ENCODE data around the gene RHCG.

The RHCG gene

DNA sequence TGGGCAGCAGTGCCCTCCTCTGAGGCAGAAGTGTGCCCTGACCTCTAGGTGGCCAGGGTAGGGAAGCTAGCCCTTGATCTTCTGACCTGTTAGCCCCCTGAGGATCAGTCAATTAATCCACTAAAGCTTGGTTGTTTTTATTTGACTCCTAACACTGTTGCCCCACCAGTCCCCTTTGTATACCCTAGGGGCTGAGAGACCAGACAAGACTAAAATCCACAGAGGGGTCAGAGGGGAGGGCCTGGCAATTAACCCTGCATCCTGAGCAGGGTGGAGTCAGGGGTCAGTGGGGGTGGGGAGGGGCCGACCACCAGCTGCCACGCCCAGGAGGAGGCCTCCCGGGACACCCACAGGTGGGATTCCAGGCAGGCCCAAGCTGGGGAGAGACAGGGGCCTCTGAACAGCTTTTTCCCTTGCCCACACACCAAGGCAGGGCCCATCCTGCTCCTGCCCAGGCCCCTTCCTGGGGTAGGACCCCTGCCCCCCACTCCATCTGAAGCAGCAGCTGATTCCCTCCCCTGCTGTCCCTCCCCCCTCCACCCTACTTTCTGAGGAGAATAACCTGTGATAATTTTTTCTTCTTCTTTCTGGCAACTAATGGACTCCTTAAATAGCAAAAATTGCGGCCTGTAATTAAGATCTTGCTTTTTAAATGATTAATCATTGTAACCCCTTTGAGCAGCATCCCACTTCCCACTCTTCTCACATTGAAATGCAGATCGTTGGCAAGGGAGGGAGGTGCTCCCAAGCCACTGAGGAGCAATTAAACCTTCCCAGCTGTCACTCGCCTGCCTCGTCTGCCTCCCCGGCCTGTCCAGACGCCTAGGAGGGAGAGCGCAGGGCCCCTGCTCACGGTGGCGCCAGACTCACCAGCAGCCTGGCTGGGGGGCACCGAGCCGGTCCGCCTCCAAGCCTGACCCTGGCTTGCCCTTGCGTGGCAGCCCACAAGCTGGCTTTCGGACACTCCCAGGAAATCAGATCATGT, 51.9 kb downstream of the RHCG start:
- no peak for DNase-seq (ENCODE audit: low read depth, low spot score)

GRCh38 chr15:89443581-89443980, 52.8 kb downstream of the RHCG start:
- DNase-seq (ENCODE audit: low read depth, low spot score), result no peak

GRCh38 chr15:89442671-89443307, 53.6 kb downstream of the RHCG start:
- DNase-seq (ENCODE audit: low read depth, low spot score), result no peak

- no peak for DNase-seq (ENCODE audit: low read depth, low spot score)
Observed at GRCh38 chr15:89442155-89442554, 54.2 kb downstream of the RHCG start.

GRCh38 chr15:89441295-89441812, 55.0 kb downstream of the RHCG start:
- no peak for DNase-seq (ENCODE audit: low read depth, low spot score)

DNA sequence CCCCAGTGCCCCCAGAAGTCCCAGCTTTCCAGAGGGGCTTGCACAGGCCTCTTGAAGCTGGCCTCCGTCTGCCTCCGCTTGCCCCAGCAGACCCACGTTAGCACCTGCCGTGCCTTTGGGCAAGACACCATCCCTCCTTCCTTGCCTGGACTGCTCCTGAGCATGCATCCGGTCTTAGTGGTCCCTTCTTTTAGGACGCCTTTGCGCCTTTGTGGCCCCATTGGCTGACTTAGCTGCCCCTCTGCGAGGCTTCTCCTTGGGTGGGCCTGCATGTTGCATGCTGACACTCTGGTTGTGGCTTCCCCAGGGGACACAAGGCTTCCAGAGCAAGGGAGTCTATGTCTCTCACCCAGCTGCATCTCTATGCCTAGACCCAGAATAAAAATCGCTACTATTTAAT, 56.6 kb downstream of the RHCG start:
- DNase-seq (ENCODE audit: low read depth, low spot score), result no peak

DNA sequence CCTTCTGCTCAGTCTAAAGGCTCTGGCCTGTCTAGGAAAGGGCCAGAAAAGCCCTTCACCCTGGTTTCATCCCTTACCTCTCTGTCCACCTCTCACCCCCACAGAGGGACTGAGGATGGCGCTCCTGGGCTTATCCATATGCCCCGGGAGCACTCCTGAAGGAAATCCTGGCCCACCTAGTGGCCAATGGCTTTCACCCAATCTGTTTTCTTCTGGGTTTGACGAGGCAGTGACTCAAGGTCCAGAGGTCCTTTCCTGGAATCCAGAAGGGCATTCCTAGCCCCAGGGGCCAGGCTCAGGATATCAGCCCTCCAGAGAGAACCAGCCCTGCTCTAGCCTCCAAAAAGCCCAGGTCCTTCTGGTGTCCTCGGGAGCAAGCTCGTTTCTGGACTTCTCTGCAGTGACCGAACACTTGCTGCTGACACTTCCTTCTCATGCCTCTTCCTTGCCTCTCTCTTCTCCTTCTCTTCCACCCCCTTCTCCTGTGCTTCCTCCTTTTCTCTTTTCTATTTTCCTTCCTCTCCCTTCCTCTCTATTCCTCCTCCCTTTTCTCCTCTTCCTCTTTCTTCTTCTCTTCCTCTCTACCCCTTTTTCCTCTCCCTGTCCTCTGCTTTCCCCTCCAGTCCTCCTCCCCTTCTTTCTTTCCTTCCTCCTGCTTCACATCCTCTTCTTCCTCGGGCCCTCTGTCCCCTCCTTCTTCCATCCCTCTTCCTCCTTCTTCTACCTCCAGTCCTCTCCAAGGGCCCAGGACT, 59.6 kb downstream of the RHCG start:
- no peak for DNase-seq (ENCODE audit: low read depth, low spot score)

GRCh38 chr15:89435362-89435761, 61.0 kb downstream of the RHCG start:
- DNase-seq (ENCODE audit: low read depth, low spot score), result no peak

GRCh38 chr15:89433686-89434085, 62.7 kb downstream of the RHCG start:
- no peak for DNase-seq (ENCODE audit: low read depth, low spot score)

- DNase-seq (ENCODE audit: low read depth, low spot score), result peak; percentile 81
Observed at GRCh38 chr15:89430530-89431341, 65.6 kb downstream of the RHCG start.

GRCh38 chr15:89429986-89430385, 66.4 kb downstream of the RHCG start:
- no peak for DNase-seq (ENCODE audit: low read depth, low spot score)

DNA sequence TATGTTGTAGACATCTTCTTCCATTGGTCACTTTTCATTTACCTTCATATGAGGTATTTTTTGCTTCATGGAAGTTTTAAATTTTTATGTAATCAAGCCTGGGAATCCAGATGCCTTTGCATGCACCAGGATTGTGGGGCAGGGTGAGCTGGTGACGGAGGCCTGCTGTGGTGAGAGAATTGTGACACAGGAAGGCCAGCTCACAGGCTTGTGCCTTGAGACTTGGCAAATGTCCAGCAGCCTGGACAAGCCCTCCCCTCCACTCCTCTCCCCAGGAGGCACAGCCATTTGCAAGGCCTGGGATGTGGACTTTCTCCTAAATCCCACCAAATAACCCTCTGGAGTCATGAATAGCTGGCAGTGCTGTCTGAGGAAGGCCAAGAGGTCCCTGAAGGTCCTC, 67.4 kb downstream of the RHCG start:
- no peak for DNase-seq (ENCODE audit: low read depth, low spot score)

- DNase-seq (ENCODE audit: low read depth, low spot score), result no peak
Observed at GRCh38 chr15:89428246-89428645, 68.1 kb downstream of the RHCG start.

DNA sequence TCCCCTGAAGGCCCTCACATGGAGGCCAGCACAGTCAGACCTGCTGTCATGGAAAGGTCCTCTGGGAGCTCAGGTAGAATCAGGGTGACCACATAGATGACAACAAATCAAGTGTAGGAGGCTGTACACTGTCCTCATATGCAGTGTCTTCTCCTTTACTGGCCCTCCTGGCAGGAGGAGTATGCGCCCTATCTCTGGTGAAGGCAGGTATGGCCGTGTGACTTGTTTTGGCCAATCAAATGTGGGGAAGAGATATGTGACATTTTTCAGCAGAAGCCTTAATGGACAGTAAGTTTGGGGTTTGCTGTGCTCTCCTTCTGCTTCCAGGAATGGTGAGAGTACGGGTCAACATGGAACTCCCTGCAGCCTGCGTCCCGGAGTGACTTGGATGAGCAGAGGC, 69.9 kb downstream of the RHCG start:
- no peak for DNase-seq (ENCODE audit: low read depth, low spot score)

GRCh38 chr15:89423981-89424380, 72.4 kb downstream of the RHCG start:
- no peak for DNase-seq (ENCODE audit: low read depth, low spot score)

Measured in activated naive CD8-positive, alpha-beta T cell treated with anti-CD3 and anti-CD28 coated beads, Interleukin-2, amount 50 U/mL, for 16 hours (primary cell).